ENCODE measurements around the gene SPAG5. TPM values are rescaled to one million over a fixed set of nuclear protein-coding genes. Genes with fewer than 3 reads are reported as not detected.

SPAG5 gene
- total RNA-seq, 4 donors from 2014 or later, result 0.83 to 1.7 (median 0.97) TPM

DNA sequence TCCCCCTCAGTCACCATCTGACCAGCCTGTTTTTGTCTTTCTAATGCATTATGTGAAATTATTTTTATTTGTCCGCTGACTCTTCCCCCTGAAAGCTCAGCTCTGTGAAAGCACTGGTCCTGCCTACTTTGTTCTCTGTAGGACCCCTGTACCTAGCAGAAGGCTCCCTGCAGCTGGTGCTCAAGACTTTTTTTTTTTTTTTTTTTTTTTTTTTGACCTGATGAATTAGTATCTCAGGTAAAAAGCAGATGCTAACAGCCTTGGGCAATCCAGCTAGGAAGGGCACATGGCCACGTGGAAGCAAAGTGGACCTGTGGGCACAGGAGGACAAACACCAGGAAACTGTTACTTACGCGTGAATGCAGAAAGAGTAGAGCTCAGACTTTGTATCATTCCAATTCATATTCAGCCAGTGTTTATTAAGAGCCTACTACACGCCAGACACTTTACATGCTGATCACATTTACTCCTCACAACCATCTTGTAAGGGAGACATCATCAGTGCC lies 45.8 kb downstream of the SPAG5 start:
- 97% methylated on average over 5 of the region's 5 CpGs for WGBS
- Histone ChIP-seq H3K4me3 (peak overlapping the region; percentile 77 to 91 (median 84)), H3K27me3 (no peaks in the 10 kb centered on the region), H3K9me3 (no peaks in the 10 kb centered on the region), H3K4me1 (peaks cover 16 to 44% (median 33%) of the 10 kb centered on the region in 4 donors), H3K27ac (replicated peaks in 1 of 4) (peak overlapping the region; percentile 62 to 80 (median 78)), H3K36me3 (peaks cover 37 to 47% (median 46%) of the 10 kb centered on the region in 4 donors)
- TF ChIP-seq POLR2AphosphoS5 (IDR thresholded peaks at IDR 0.05), result no peak
- TF ChIP-seq, protein P1, sequence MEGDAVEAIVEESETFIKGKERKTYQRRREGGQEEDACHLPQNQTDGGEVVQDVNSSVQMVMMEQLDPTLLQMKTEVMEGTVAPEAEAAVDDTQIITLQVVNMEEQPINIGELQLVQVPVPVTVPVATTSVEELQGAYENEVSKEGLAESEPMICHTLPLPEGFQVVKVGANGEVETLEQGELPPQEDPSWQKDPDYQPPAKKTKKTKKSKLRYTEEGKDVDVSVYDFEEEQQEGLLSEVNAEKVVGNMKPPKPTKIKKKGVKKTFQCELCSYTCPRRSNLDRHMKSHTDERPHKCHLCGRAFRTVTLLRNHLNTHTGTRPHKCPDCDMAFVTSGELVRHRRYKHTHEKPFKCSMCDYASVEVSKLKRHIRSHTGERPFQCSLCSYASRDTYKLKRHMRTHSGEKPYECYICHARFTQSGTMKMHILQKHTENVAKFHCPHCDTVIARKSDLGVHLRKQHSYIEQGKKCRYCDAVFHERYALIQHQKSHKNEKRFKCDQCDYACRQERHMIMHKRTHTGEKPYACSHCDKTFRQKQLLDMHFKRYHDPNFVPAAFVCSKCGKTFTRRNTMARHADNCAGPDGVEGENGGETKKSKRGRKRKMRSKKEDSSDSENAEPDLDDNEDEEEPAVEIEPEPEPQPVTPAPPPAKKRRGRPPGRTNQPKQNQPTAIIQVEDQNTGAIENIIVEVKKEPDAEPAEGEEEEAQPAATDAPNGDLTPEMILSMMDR (IDR thresholded peaks at IDR 0.05), result no peak
- TF ChIP-seq POLR2A (IDR thresholded peaks at IDR 0.05; ENCODE audit: low read depth), result no peak
- TF ChIP-seq EP300 (IDR thresholded peaks at IDR 0.05), result no peak
- DNase-seq (ENCODE audit: extremely low spot score), result no peak
- intact Hi-C loops (cut with DNase I), result loop anchor here (5.0 kb wide), 1 partner anchor 44 kb away; the partner anchor contains the start of gene SPAG5

DNA sequence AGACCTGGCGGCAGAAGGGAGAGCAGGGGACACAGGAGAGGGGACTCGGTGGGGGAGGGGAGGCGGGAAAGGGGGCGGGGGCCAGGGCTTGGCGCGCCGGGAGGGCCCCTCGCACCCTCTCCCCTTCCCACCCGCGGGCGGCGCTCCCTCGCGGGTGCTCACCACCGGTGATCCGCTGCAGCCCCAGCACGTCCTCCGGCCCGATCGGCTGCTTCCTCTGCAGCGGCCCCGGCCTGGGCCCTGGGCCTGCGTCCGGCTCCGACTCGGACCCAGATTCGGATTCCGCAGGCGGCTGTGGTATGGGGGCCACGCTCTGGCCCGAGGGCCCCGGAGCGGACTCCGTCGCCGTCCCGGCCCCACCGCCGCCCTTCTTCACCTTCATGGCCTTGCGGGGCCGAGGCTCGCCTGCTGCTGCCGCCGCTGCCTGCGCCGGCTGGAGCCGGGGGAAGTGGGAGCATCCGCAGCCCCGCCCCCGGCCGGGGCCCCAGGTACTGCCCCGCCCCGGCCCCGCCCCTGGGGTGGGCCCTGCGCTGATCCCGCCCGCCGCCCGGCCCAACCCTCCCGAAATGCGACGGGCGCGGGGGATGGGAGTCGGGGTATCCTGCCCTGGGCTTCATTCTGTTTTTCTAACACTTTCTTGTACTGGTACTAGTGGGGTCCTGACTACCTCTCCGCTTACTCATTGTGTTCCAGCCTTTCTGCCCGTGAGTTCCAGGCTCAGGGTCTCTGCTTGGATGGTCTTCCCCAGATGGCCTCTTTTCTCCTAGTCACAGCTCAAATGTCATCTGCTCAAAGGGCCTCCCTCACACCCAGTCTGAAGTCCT lies 46.4 kb downstream of the SPAG5 start, which contains the start of gene UNC119:
UNC119 (minus strand) TSS at position 449 of the 824 bp plus-strand sequence; CDS start at position 382, 67 bp downstream.
- Histone ChIP-seq H3K36me3 (peaks cover 31 to 45% (median 42%) of the 10 kb centered on the region in 4 donors), H3K9me3 (no peaks in the 10 kb centered on the region), H3K4me1 (peaks cover 16 to 46% (median 35%) of the 10 kb centered on the region in 4 donors), H3K27me3 (no peaks in the 10 kb centered on the region), H3K27ac (replicated peaks in 1 of 4) (peak within 1 kb of the TSS; percentile 62 to 80 (median 78)), H3K4me3 (peak within 1 kb of the TSS; percentile 77 to 91 (median 84))
- no peak for DNase-seq (ENCODE audit: extremely low spot score)
- intact Hi-C loops (cut with DNase I), result loop anchor here (5.0 kb wide), 1 partner anchor 45 kb away; the partner anchor contains the start of gene SPAG5
- 6% methylated on average over 15 of the region's 67 CpGs for WGBS
- TF ChIP-seq, protein P1 (IDR thresholded peaks at IDR 0.05), result no peak
- TF ChIP-seq EP300 (IDR thresholded peaks at IDR 0.05), result no peak
- TF ChIP-seq POLR2AphosphoS5 (IDR thresholded peaks at IDR 0.05), result peak; percentile 61 to 82

DNA sequence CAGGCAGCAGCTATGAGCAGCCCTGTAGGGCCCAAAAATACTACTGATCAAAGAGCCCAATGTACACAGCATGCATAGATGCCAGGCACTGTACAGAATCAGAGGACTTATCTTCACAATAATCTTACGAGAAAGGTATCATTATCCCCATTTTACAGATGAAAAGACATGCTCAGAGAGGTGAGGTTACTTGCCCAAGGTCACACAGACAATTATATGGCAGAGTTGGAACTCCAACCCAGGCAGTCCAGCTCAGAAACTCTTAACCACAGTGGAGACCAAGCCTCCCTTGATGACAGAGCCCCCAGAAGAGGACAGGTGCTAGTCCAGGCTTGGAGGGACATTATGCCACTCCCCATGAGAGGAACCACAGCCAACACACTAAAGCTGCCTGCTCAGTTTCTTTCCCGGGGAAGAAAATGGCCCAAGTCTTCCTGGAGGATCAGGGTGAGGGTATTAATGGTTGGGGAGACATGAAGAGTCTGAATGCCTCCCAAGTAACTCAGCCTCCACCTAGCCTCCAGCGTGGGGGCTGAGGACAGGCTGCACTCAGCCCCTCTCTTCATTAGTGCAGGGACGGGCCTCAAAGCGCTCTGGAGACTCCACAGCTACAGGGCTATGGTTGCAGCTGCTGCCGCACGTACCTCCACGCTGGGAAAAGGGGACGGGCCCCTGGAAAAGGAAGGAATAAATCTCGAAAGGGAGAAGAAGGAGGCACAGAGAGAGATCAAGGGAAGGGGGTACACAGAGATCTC lies 47.2 kb downstream of the SPAG5 start:
- TF ChIP-seq EP300 (IDR thresholded peaks at IDR 0.05) (no peak), POLR2A (IDR thresholded peaks at IDR 0.05; ENCODE audit: low read depth) (no peak), POLR2AphosphoS5 (IDR thresholded peaks at IDR 0.05) (no peak)
- TF ChIP-seq, protein P1 (IDR thresholded peaks at IDR 0.05), result no peak
- no peak for DNase-seq (ENCODE audit: extremely low spot score)
- WGBS, result 16% methylated on average over 10 of the region's 10 CpGs
- Histone ChIP-seq H3K27ac (replicated peaks in 1 of 4) (peak overlapping the region; percentile 62 to 80 (median 78)), H3K27me3 (no peaks in the 10 kb centered on the region), H3K36me3 (peaks cover 24 to 45% (median 42%) of the 10 kb centered on the region in 4 donors), H3K4me3 (peak overlapping the region; percentile 77 to 91 (median 84)), H3K4me1 (peaks cover 16 to 46% (median 35%) of the 10 kb centered on the region in 4 donors), H3K9me3 (no peaks in the 10 kb centered on the region)
- intact Hi-C loops (cut with DNase I), result loop anchor here (5.0 kb wide), 1 partner anchor 46 kb away; the partner anchor contains the start of gene SPAG5

DNA sequence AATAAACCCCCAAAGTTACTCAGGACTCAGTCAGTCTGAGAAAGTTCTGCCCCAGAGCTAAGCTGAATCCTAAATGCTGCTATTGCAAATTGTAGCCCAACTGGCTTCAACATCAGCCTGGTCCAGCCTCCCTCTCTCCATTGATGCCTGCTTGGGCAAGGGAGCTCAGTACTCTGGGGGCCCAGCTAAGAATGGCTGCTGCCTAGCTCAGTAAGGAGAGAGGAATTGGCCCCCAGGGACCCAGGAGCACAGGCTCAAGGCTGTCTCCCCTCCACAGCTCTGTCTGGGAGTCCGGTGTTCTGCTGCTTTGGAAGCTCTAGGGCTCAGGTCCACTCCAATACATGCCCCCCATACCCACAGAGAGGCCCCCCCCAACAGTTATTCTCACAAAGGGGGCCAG lies 48.0 kb downstream of the SPAG5 start:
- WGBS, result no CpG with 5 or more reads among the region's 1 CpG

More for the DNA sequence above, 48.0 kb downstream of the SPAG5 start:
- Histone ChIP-seq H3K4me3 (no peak overlapping the region), H3K4me1 (peaks cover 16 to 46% (median 35%) of the 10 kb centered on the region in 4 donors), H3K27me3 (no peaks in the 10 kb centered on the region), H3K27ac (replicated peaks in 1 of 4) (no peak overlapping the region), H3K36me3 (peaks cover 16 to 44% (median 38%) of the 10 kb centered on the region in 4 donors), H3K9me3 (no peaks in the 10 kb centered on the region)
- TF ChIP-seq, protein P1 (IDR thresholded peaks at IDR 0.05), result no peak
- no peak for TF ChIP-seq POLR2AphosphoS5 (IDR thresholded peaks at IDR 0.05)
- no peak for DNase-seq (ENCODE audit: extremely low spot score)
- intact Hi-C loops (cut with DNase I), result loop anchor here (5.0 kb wide), 1 partner anchor 46 kb away; the partner anchor contains the start of gene SPAG5

Data from esophagus muscularis mucosa (tissue), 4 donors.